SK-N-SH (cell line): ENCODE results near the gene ADGRL3. TPM values are rescaled to one million over a fixed set of nuclear protein-coding genes. Genes with fewer than 3 reads are reported as not detected.

Experiments
- CTCF ChIA-PET: fragments of 300-600, 350-600 bp; formaldehyde crosslinking; extraction: SDS; loops from one replicate; lab custom pipeline; 2021; lab: Yijun Ruan, JAX
- POLR2A ChIA-PET: fragments of 350-600 bp; sonication (Branson Sonifier 250); formaldehyde crosslinking; extraction: SDS; loops from one replicate; lab custom pipeline; 2020; ENCODE audit warnings: antibody characterized with exemption, inconsistent platforms; lab: Yijun Ruan, JAX
- DNase-seq: peaks from one replicate; pipeline ENCODE4 v3.0.0; 2012
- H2AFZ ChIP-seq: fragments of 200-600 bp; sonication (generic); 2 replicates; pipeline ENCODE4 v1.8.1; 2016; ENCODE audit warnings: antibody characterized with exemption, mild to moderate bottlenecking, low read depth
- H3F3A ChIP-seq: fragments of 200-600 bp; sonication (generic); replicated peaks from 2 replicates; pipeline ENCODE3; 2016; ENCODE audit warnings: antibody characterized with exemption, mild to moderate bottlenecking; ENCODE audit not compliant: insufficient read depth
- H3K27ac ChIP-seq, 2 experiments: fragments of 200-500 bp in 1 of 2; fragments of 200-600 bp in 1 of 2; sonication (Bioruptor generic) in 1 of 2; sonication (generic), shearing (Covaris generic) in 1 of 2; 2 replicates each; pipeline versions ENCODE4 v1.5.1 to v1.6.1; 2014 to 2016; ENCODE audit warnings: low read depth in 2 of 2, inconsistent platforms in 1 of 2, low read length in 1 of 2, mild to moderate bottlenecking in 1 of 2, mixed read lengths in 1 of 2
- H3K27me3 ChIP-seq: fragments of 200-600 bp; sonication (generic), shearing (Covaris generic); 2 replicates; pipeline ENCODE4 v1.6.1; 2016; ENCODE audit warnings: mixed run types; ENCODE audit not compliant: insufficient read depth
- H3K36me3 ChIP-seq, 2 experiments: fragments of 200-500 bp in 1 of 2; fragments of 200-600 bp in 1 of 2; sonication (Bioruptor generic) in 1 of 2; sonication (generic) in 1 of 2; replicated peaks in 1 of 2; 2 replicates each; pipeline versions ENCODE3 to v1.5.1; 2014 to 2016; ENCODE audit warnings: low read length in 1 of 2, mild to moderate bottlenecking in 1 of 2; ENCODE audit not compliant: insufficient read depth in 2 of 2, control insufficient read depth in 1 of 2
- H3K4me1 ChIP-seq, 2 experiments: fragments of 200-500 bp in 1 of 2; fragments of 200-600 bp in 1 of 2; sonication (Bioruptor generic) in 1 of 2; sonication (generic), shearing (Covaris generic) in 1 of 2; 2 replicates each; pipeline versions ENCODE4 v1.5.1 to v1.6.1; 2014 to 2016; ENCODE audit warnings: low read depth in 1 of 2, low read length in 1 of 2, mixed run types in 1 of 2; ENCODE audit not compliant: insufficient read depth in 2 of 2, control insufficient read depth in 1 of 2
- H3K4me2 ChIP-seq: fragments of 200-600 bp; sonication (generic), shearing (Covaris generic); 2 replicates; pipeline ENCODE4 v1.6.1; 2017; ENCODE audit warnings: mixed run types
- H3K4me3 ChIP-seq, 2 experiments: fragments of 200-500 bp in 1 of 2; fragments of 200-600 bp in 1 of 2; sonication (Bioruptor generic) in 1 of 2; sonication (generic), shearing (Covaris generic) in 1 of 2; 2 replicates each; pipeline versions ENCODE4 v1.5.1 to v1.8.1; 2014 to 2016; ENCODE audit warnings: low read depth in 2 of 2, inconsistent platforms in 1 of 2, low read length in 1 of 2, mild to moderate bottlenecking in 1 of 2, mixed read lengths in 1 of 2, moderate library complexity in 1 of 2
- H3K79me2 ChIP-seq: fragments of 200-600 bp; sonication (generic); 2 replicates; pipeline ENCODE4 v1.8.1; 2017; ENCODE audit warnings: mild to moderate bottlenecking; ENCODE audit not compliant: insufficient read depth
- H3K9ac ChIP-seq: fragments of 200-600 bp; sonication (generic); 2 replicates; pipeline ENCODE4 v1.6.1; 2017; ENCODE audit warnings: mixed run types
- H3K9me2 ChIP-seq: fragments of 200-600 bp; sonication (generic); 2 replicates; pipeline ENCODE4 v1.6.1; 2017; ENCODE audit warnings: mixed run types
- H3K9me3 ChIP-seq: fragments of 200-600 bp; sonication (generic); 2 replicates; pipeline ENCODE4 v1.6.1; 2017; ENCODE audit warnings: mixed run types, mild to moderate bottlenecking, moderate library complexity
- H4K20me1 ChIP-seq: fragments of 200-600 bp; sonication (generic); 2 replicates; pipeline ENCODE4 v1.6.1; 2017; ENCODE audit warnings: mild to moderate bottlenecking, mixed run types; ENCODE audit not compliant: insufficient read depth
- CHD2 ChIP-seq: fragments of 150-350 bp; IDR thresholded peaks from 2 replicates; pipeline ENCODE4 v1.6.1; 2018; ENCODE audit warnings: low read length; ENCODE audit not compliant: partially characterized antibody
- ELF1 ChIP-seq: IDR thresholded peaks from 2 replicates; pipeline ENCODE4 v1.4.0; 2012
- EP300 ChIP-seq, 2 experiments: IDR thresholded peaks; 2 replicates each; pipeline versions ENCODE4 v1.4.0 to v1.6.1; 2012; ENCODE audit warnings: borderline replicate concordance in 1 of 2, low read depth in 1 of 2, low read length in 1 of 2
- EZH2phosphoT487 ChIP-seq: fragments of 200-600 bp; sonication (generic); IDR thresholded peaks from 2 replicates; pipeline ENCODE4 v1.6.1; 2017; ENCODE audit warnings: low read depth, mixed run types, mild to moderate bottlenecking, antibody characterized with exemption, moderate library complexity, borderline replicate concordance
- FOXJ3 ChIP-seq: sonication (generic); formaldehyde crosslinking; IDR thresholded peaks from 2 replicates; pipeline ENCODE4 v1.5.1; 2020; ENCODE audit warnings: mild to moderate bottlenecking, missing genetic modification reagents
- FOXM1 ChIP-seq: IDR thresholded peaks from 2 replicates; pipeline ENCODE4 v1.4.0; 2012; ENCODE audit warnings: low read depth, mild to moderate bottlenecking
- GABPA ChIP-seq: IDR thresholded peaks from 2 replicates; pipeline ENCODE4 v1.4.0; 2012; ENCODE audit warnings: low read depth, mild to moderate bottlenecking
- IRF3 ChIP-seq: fragments of 150-350 bp; IDR thresholded peaks from 2 replicates; pipeline ENCODE4 v1.6.1; 2016; ENCODE audit warnings: mild to moderate bottlenecking, low read depth, low read length
- MAX ChIP-seq: IDR thresholded peaks from 2 replicates; pipeline ENCODE4 v1.4.0; 2012; ENCODE audit warnings: low read depth
- MEF2A ChIP-seq: IDR thresholded peaks from 2 replicates; pipeline ENCODE4 v1.4.0; 2012; ENCODE audit warnings: low read depth, borderline replicate concordance
- NFIC ChIP-seq: IDR thresholded peaks from 2 replicates; pipeline ENCODE4 v1.4.0; 2012; ENCODE audit warnings: borderline replicate concordance
- NRF1 ChIP-seq: IDR thresholded peaks from 2 replicates; pipeline ENCODE4 v1.6.1; 2012; ENCODE audit warnings: low read depth, mild to moderate bottlenecking, low read length
- POLR2AphosphoS5 ChIP-seq: IDR thresholded peaks from 2 replicates; pipeline ENCODE4 v1.6.1; 2012; ENCODE audit warnings: low read depth, low read length
- RCOR1 ChIP-seq: fragments of 150-350 bp; IDR thresholded peaks from 2 replicates; pipeline ENCODE4 v1.6.1; 2017; ENCODE audit warnings: antibody characterized with exemption, low read length
- RXRA ChIP-seq: IDR thresholded peaks from 2 replicates; pipeline ENCODE4 v1.4.0; 2012; ENCODE audit warnings: low read depth, mild to moderate bottlenecking, borderline replicate concordance
- TAF1 ChIP-seq: IDR thresholded peaks from 2 replicates; pipeline ENCODE4 v1.6.1; 2012; ENCODE audit warnings: low read depth, mild to moderate bottlenecking, low read length, moderate library complexity, borderline replicate concordance
- TCF12 ChIP-seq: IDR thresholded peaks from 2 replicates; pipeline ENCODE4 v1.4.0; 2012
- TEAD4 ChIP-seq: IDR thresholded peaks from 2 replicates; pipeline ENCODE4 v1.4.0; 2012; ENCODE audit warnings: mild to moderate bottlenecking, borderline replicate concordance; ENCODE audit not compliant: insufficient read depth
- YY1 ChIP-seq: IDR thresholded peaks from 2 replicates; pipeline ENCODE4 v1.4.0; 2012; ENCODE audit warnings: low read depth, mild to moderate bottlenecking
- WGBS: methylation state at CpG from one replicate; pipeline ENCODE4 v1.1.6; 2017; ENCODE audit warnings: low lambda C conversion rate; 5-methylcytosine and 5-hydroxymethylcytosine counted together
- polyA plus RNA-seq, 3 experiments: library from polyadenylated mRNA; depleted of rRNA; stranded (reverse); fragments of >200 nt; gene quantifications; 2 replicates each; pipeline ENCODE4 v1.2.3, GENCODE V29; 2012
- TF ChIP-seq, protein P1 (sequence below): IDR thresholded peaks from 2 replicates; pipeline ENCODE4 v1.4.0; 2012; ENCODE audit warnings: low read depth, borderline replicate concordance
- TF ChIP-seq, protein P2 (sequence below): fragments of 200-600 bp; sonication (generic); IDR thresholded peaks from 2 replicates; pipeline ENCODE4 v1.6.1; 2017; ENCODE audit warnings: antibody characterized with exemption, mild to moderate bottlenecking, moderate library complexity

The ADGRL3 gene
- polyA plus RNA-seq, 1 of the 3 experiments (the other 2 are of a cell fraction), result 0.03 TPM

- no peaks in the 10 kb centered on the region for H3K36me3 ChIP-seq
- H3K4me2 ChIP-seq, result no peak overlapping the region
- no peak overlapping the region for H3K9ac ChIP-seq
- no peaks in the 10 kb centered on the region for H3K79me2 ChIP-seq
- no peaks in the 10 kb centered on the region for H3F3A ChIP-seq
- H3K4me1 ChIP-seq, result no peaks in the 10 kb centered on the region
- no peak overlapping the region for H2AFZ ChIP-seq
- 84% methylated on average over 13 of the region's 14 CpGs for WGBS
- H3K27ac ChIP-seq, result no peak overlapping the region
- POLR2A ChIA-PET, result no interaction called here
- CTCF ChIA-PET, result no interaction called here
- TF ChIP-seq POLR2AphosphoS5 (no peak), TCF12 (no peak), MEF2A (no peak), ELF1 (no peak), IRF3 (no peak), MAX (no peak)
- H3K9me3 ChIP-seq, result no peaks in the 10 kb centered on the region
- H3K27me3 ChIP-seq, result no peaks in the 10 kb centered on the region
- no peak overlapping the region for H3K4me3 ChIP-seq
- no peaks in the 10 kb centered on the region for H3K9me2 ChIP-seq
- no peaks in the 10 kb centered on the region for H4K20me1 ChIP-seq
- DNase-seq, result no peak
Observed at GRCh38 chr4:62070291-62070852, 870.2 kb downstream of the ADGRL3 start.

GRCh38 chr4:62075089-62075488, 875.0 kb downstream of the ADGRL3 start:
- no peak for DNase-seq
- no peak overlapping the region for H3K4me2 ChIP-seq
- no peaks in the 10 kb centered on the region for H3K4me1 ChIP-seq
- H4K20me1 ChIP-seq, result no peaks in the 10 kb centered on the region
- CTCF ChIA-PET, result no interaction called here
- no peak overlapping the region for H3K27ac ChIP-seq
- no peaks in the 10 kb centered on the region for H3K79me2 ChIP-seq
- TF ChIP-seq FOXJ3 (CRISPR knock-in tag) (no peak), MEF2A (no peak), RXRA (no peak), RCOR1 (no peak), YY1 (no peak), NRF1 (no peak), EZH2phosphoT487 (no peak), NFIC (no peak), TEAD4 (no peak), POLR2AphosphoS5 (no peak), CHD2 (no peak), EP300 (IDR thresholded peaks at IDR 0.05; ENCODE audit: borderline replicate concordance in 1 of 2, low read depth in 1 of 2, low read length in 1 of 2) (no peak), MAX (no peak), ELF1 (no peak), FOXM1 (no peak), GABPA (no peak), TAF1 (no peak), IRF3 (no peak)
- TF ChIP-seq, protein P1, sequence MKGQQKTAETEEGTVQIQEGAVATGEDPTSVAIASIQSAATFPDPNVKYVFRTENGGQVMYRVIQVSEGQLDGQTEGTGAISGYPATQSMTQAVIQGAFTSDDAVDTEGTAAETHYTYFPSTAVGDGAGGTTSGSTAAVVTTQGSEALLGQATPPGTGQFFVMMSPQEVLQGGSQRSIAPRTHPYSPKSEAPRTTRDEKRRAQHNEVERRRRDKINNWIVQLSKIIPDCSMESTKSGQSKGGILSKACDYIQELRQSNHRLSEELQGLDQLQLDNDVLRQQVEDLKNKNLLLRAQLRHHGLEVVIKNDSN, result no peak
- TF ChIP-seq, protein P2, sequence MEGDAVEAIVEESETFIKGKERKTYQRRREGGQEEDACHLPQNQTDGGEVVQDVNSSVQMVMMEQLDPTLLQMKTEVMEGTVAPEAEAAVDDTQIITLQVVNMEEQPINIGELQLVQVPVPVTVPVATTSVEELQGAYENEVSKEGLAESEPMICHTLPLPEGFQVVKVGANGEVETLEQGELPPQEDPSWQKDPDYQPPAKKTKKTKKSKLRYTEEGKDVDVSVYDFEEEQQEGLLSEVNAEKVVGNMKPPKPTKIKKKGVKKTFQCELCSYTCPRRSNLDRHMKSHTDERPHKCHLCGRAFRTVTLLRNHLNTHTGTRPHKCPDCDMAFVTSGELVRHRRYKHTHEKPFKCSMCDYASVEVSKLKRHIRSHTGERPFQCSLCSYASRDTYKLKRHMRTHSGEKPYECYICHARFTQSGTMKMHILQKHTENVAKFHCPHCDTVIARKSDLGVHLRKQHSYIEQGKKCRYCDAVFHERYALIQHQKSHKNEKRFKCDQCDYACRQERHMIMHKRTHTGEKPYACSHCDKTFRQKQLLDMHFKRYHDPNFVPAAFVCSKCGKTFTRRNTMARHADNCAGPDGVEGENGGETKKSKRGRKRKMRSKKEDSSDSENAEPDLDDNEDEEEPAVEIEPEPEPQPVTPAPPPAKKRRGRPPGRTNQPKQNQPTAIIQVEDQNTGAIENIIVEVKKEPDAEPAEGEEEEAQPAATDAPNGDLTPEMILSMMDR, result no peak
- TF ChIP-seq, all 33 proteins: peak for 0
- H3F3A ChIP-seq, result no peaks in the 10 kb centered on the region
- no peak overlapping the region for H3K9ac ChIP-seq
- H3K27me3 ChIP-seq, result no peaks in the 10 kb centered on the region
- 61% methylated on average over 2 of the region's 2 CpGs for WGBS
- no peaks in the 10 kb centered on the region for H3K36me3 ChIP-seq
- H3K4me3 ChIP-seq, result no peak overlapping the region
- H3K9me2 ChIP-seq, result peaks cover 4% of the 10 kb centered on the region; the same call in 1 of the 2 replicates
- POLR2A ChIA-PET, result no interaction called here
- H3K9me3 ChIP-seq, result no peaks in the 10 kb centered on the region
- H2AFZ ChIP-seq, result no peak overlapping the region
